GM12891 (cell line): Measurements from ENCODE around the gene RAP1A.

Experiments
- POLR2A ChIP-seq: IDR thresholded peaks from 2 replicates; pipeline ENCODE4 v1.6.1; 2011; ENCODE audit warnings: low read depth, low read length, control low read depth
- SPI1 ChIP-seq: IDR thresholded peaks from 2 replicates; pipeline ENCODE4 v1.6.1; 2011; ENCODE audit warnings: low read depth, low read length, control low read depth

GRCh38 chr1:111696330-111696729 lies 76.7 kb downstream of the RAP1A start:
- TF ChIP-seq POLR2A, result no peak
- TF ChIP-seq SPI1, result no peak
